ENCODE measurements around the gene MLANA. TPM values are rescaled to one million over a fixed set of nuclear protein-coding genes. Genes with fewer than 3 reads are reported as not detected.

Gene MLANA
- total and polyA plus RNA-seq, 4 donors, result 0.20 to 1.7 (median 0.69) TPM

DNA sequence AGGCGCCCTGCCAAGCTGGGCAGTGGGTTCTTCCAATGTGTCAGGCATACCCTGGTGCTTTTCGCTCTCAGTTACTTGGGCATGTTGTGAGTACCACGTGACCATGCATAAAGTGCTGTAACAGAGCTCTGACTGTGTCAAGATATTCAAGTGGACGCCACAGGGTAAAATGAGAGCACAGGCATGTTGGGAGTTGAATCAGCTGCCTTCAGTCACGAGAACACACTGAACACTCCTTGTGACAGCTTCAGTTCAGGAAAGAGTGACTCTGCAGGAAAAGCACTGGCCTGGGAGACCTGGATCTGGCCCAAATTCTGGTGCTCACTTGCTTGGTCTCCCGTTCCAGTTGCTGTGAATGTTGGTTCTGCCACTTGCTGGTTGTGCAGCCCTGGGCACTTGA, 5.1 kb downstream of the MLANA start:
- 82% methylated on average over 6 of the region's 6 CpGs for WGBS (ENCODE audit: insufficient coverage)
- DNase-seq (ENCODE audit: low read depth in 4 of 6, low spot score in 6 of 6), result peak in 1 of 6 donors; percentile 29
- Histone ChIP-seq H3K4me3 (ENCODE audit: low read depth, low read length) (no peak overlapping the region), H3K27ac (ENCODE audit: low read depth, low read length) (no peak overlapping the region), H3K27me3 (ENCODE audit: control insufficient read depth, insufficient read depth, low read length) (no peaks in the 10 kb centered on the region), H3K36me3 (ENCODE audit: control insufficient read depth, insufficient read depth, low read length) (peaks cover 3% of the 10 kb centered on the region), H3K4me1 (ENCODE audit: control insufficient read depth, insufficient read depth, low read length) (no peaks in the 10 kb centered on the region), H3K9me3 (ENCODE audit: control insufficient read depth, insufficient read depth, low read length) (no peaks in the 10 kb centered on the region)

DNA sequence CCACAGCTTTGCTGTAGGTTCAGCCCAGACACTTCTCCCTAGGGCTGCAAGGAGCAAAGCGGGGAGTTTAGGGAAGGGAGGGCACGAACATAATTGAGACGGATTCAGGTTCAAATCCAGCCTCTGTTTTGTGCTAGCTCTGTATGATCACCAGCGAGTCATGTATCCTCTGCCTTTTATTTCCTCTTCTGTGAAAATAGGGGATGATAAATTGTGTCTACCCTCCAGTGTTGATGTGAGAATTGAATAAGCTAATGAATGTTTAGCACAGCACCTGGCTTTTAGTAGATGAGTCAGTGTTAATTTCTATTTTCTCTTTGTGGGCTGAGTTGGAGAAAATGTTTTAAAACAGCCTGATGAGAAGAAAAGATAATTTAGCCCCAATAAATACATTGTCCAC, 6.2 kb downstream of the MLANA start:
- H3K4me3 ChIP-seq (ENCODE audit: low read depth, low read length), result no peak overlapping the region
- DNase-seq (ENCODE audit: low read depth in 4 of 6, low spot score in 6 of 6), result no peak
- H3K9me3 ChIP-seq (ENCODE audit: control insufficient read depth, insufficient read depth, low read length), result no peaks in the 10 kb centered on the region
- H3K4me1 ChIP-seq (ENCODE audit: control insufficient read depth, insufficient read depth, low read length), result no peaks in the 10 kb centered on the region
- H3K27me3 ChIP-seq (ENCODE audit: control insufficient read depth, insufficient read depth, low read length), result no peaks in the 10 kb centered on the region
- no peak overlapping the region for H3K27ac ChIP-seq (ENCODE audit: low read depth, low read length)
- H3K36me3 ChIP-seq (ENCODE audit: control insufficient read depth, insufficient read depth, low read length), result peaks cover 3% of the 10 kb centered on the region
- WGBS (ENCODE audit: insufficient coverage), result 94% methylated on average over 3 of the region's 4 CpGs

DNA sequence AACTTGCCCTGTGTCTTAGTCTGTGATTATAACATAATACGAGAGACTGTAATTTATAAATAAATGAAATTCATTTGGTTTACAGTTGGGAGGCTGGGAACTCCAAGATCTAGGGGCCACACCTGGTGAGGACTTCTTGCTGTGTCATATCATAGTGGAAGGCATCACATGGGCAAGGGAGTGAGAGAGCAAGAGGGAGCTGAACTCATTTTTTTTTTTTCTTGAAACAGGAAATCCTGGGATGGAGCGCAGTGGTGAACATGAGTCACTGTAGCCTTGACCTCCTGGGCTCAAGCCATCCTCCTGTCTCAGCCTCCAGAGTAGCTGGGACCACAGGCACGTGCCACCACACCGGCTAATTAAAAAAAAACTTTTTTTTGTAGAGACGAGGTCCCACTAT, 7.2 kb downstream of the MLANA start:
- DNase-seq (ENCODE audit: low read depth in 4 of 6, low spot score in 6 of 6), result no peak
- no peak overlapping the region for H3K27ac ChIP-seq (ENCODE audit: low read depth, low read length)
- no peaks in the 10 kb centered on the region for H3K27me3 ChIP-seq (ENCODE audit: control insufficient read depth, insufficient read depth, low read length)
- 94% methylated on average over 5 of the region's 5 CpGs for WGBS (ENCODE audit: insufficient coverage)
- H3K36me3 ChIP-seq (ENCODE audit: control insufficient read depth, insufficient read depth, low read length), result peaks cover 3% of the 10 kb centered on the region
- no peaks in the 10 kb centered on the region for H3K4me1 ChIP-seq (ENCODE audit: control insufficient read depth, insufficient read depth, low read length)
- no peak overlapping the region for H3K4me3 ChIP-seq (ENCODE audit: low read depth, low read length)
- no peaks in the 10 kb centered on the region for H3K9me3 ChIP-seq (ENCODE audit: control insufficient read depth, insufficient read depth, low read length)

DNA sequence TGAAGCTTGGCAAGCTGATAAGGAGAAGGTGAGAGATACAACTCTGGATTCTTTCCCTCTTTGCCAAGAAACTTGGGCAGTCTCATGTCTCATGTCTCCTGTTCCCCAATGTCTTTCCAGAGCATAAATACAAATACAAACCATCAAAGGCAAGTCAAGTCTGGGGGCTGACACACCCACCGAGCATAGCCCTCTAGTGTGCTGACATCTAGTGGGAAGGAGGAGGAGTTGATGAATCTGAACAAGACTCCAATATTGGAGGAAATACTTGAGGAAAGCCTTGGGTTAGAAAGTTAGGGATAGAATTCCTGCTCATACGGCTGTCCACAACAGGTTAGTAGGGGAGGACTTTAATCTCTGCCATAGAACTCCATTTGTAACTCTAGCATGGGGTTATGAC, 8.6 kb downstream of the MLANA start:
- no peaks in the 10 kb centered on the region for H3K9me3 ChIP-seq (ENCODE audit: control insufficient read depth, insufficient read depth, low read length)
- no peak overlapping the region for H3K4me3 ChIP-seq (ENCODE audit: low read depth, low read length)
- peaks cover 5% of the 10 kb centered on the region for H3K36me3 ChIP-seq (ENCODE audit: control insufficient read depth, insufficient read depth, low read length)
- no peak for DNase-seq (ENCODE audit: low read depth in 4 of 6, low spot score in 6 of 6)
- no CpG with 5 or more reads among the region's 2 CpGs for WGBS (ENCODE audit: insufficient coverage)
- no peaks in the 10 kb centered on the region for H3K27me3 ChIP-seq (ENCODE audit: control insufficient read depth, insufficient read depth, low read length)
- no peak overlapping the region for H3K27ac ChIP-seq (ENCODE audit: low read depth, low read length)
- H3K4me1 ChIP-seq (ENCODE audit: control insufficient read depth, insufficient read depth, low read length), result no peaks in the 10 kb centered on the region

DNA sequence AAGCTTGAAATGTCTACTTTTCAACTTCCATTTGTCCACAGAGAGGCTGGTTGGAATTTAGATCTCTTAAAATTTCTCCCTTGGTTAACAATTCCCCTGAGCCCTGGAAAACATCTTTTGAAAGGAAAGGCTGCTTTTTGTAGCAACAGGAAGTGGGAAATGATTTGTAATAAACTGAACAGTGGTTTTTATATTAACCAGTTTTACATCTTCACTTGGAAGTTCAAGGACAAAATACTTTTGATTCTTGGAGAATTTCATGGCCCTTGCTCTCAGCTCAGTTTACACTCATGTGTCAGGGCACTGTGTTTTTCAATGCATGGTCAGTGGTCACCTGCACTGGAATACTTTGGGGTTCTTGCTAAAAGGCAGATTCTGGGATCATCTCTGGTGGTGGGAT, 9.9 kb downstream of the MLANA start:
- no peaks in the 10 kb centered on the region for H3K27me3 ChIP-seq (ENCODE audit: control insufficient read depth, insufficient read depth, low read length)
- H3K36me3 ChIP-seq (ENCODE audit: control insufficient read depth, insufficient read depth, low read length), result peaks cover 5% of the 10 kb centered on the region
- peak in 1 of 6 donors; percentile 9 for DNase-seq (ENCODE audit: low read depth in 4 of 6, low spot score in 6 of 6)
- no peak overlapping the region for H3K4me3 ChIP-seq (ENCODE audit: low read depth, low read length)
- no peak overlapping the region for H3K27ac ChIP-seq (ENCODE audit: low read depth, low read length)
- H3K9me3 ChIP-seq (ENCODE audit: control insufficient read depth, insufficient read depth, low read length), result no peaks in the 10 kb centered on the region
- no peaks in the 10 kb centered on the region for H3K4me1 ChIP-seq (ENCODE audit: control insufficient read depth, insufficient read depth, low read length)

DNA sequence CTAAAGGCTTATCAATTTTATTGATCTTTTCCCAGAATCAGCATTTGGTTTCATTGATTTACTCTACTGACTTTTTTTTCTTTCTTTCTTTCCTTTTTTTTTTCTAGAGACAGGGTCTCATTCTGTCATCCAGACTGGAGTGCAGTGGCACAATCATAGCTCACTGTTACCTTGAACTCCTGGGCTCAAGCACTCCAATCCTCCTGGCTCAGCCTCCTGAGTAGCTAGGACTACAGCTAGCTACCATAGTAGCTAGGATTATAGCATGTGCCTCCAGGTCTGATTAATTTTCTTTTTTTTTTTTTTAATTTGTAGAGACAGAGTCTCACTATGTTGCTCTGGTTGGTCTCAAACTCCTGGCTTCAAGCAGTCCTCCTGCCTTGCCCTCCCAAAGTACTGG, 11.7 kb downstream of the MLANA start:
- Histone ChIP-seq H3K36me3 (ENCODE audit: control insufficient read depth, insufficient read depth, low read length) (peaks cover 2% of the 10 kb centered on the region), H3K4me1 (ENCODE audit: control insufficient read depth, insufficient read depth, low read length) (no peaks in the 10 kb centered on the region), H3K27ac (ENCODE audit: low read depth, low read length) (no peak overlapping the region), H3K27me3 (ENCODE audit: control insufficient read depth, insufficient read depth, low read length) (no peaks in the 10 kb centered on the region), H3K9me3 (ENCODE audit: control insufficient read depth, insufficient read depth, low read length) (no peaks in the 10 kb centered on the region), H3K4me3 (ENCODE audit: low read depth, low read length) (no peak overlapping the region)
- no peak for DNase-seq (ENCODE audit: low read depth in 4 of 6, low spot score in 6 of 6)

DNA sequence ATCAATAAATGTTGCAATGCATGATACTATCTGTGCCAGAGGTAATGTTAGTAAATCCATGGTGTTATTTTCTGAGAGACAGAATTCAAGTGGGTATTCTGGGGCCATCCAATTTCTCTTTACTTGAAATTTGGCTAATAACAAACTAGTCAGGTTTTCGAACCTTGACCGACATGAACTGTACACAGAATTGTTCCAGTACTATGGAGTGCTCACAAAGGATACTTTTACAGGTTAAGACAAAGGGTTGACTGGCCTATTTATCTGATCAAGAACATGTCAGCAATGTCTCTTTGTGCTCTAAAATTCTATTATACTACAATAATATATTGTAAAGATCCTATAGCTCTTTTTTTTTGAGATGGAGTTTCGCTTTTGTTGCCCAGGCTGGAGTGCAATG, 18.2 kb downstream of the MLANA start:
- WGBS (ENCODE audit: insufficient coverage), result 89% methylated on average over 2 of the region's 3 CpGs
- Histone ChIP-seq H3K4me3 (ENCODE audit: low read depth, low read length) (no peak overlapping the region), H3K36me3 (ENCODE audit: control insufficient read depth, insufficient read depth, low read length) (no peaks in the 10 kb centered on the region), H3K27me3 (ENCODE audit: control insufficient read depth, insufficient read depth, low read length) (no peaks in the 10 kb centered on the region), H3K27ac (ENCODE audit: low read depth, low read length) (no peak overlapping the region), H3K9me3 (ENCODE audit: control insufficient read depth, insufficient read depth, low read length) (no peaks in the 10 kb centered on the region), H3K4me1 (ENCODE audit: control insufficient read depth, insufficient read depth, low read length) (no peaks in the 10 kb centered on the region)
- no peak for DNase-seq (ENCODE audit: low read depth in 4 of 6, low spot score in 6 of 6)

DNA sequence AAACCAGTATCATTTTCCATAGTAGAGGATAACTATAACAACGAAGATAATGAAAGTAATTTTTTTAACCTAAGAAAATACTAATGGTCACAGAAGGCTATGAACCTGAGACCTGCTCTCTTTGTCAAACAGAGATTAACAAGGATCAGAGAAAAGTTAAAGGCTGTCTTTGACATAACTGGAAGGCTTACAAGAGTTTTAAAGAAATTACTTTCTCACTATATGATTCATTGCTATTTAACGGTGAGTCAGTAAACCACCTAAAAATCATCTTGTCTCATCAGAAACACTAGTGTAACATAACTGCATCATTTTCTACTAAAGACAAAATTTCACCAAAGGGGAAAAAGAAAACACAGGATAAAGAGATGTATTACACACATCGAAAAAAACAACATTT, 19.3 kb downstream of the MLANA start:
- WGBS (ENCODE audit: insufficient coverage), result no CpG with 5 or more reads among the region's 3 CpGs
- Histone ChIP-seq H3K36me3 (ENCODE audit: control insufficient read depth, insufficient read depth, low read length) (no peaks in the 10 kb centered on the region), H3K27ac (ENCODE audit: low read depth, low read length) (no peak overlapping the region), H3K4me3 (ENCODE audit: low read depth, low read length) (no peak overlapping the region), H3K9me3 (ENCODE audit: control insufficient read depth, insufficient read depth, low read length) (no peaks in the 10 kb centered on the region), H3K27me3 (ENCODE audit: control insufficient read depth, insufficient read depth, low read length) (no peaks in the 10 kb centered on the region), H3K4me1 (ENCODE audit: control insufficient read depth, insufficient read depth, low read length) (no peaks in the 10 kb centered on the region)
- no peak for DNase-seq (ENCODE audit: low read depth in 4 of 6, low spot score in 6 of 6)

DNA sequence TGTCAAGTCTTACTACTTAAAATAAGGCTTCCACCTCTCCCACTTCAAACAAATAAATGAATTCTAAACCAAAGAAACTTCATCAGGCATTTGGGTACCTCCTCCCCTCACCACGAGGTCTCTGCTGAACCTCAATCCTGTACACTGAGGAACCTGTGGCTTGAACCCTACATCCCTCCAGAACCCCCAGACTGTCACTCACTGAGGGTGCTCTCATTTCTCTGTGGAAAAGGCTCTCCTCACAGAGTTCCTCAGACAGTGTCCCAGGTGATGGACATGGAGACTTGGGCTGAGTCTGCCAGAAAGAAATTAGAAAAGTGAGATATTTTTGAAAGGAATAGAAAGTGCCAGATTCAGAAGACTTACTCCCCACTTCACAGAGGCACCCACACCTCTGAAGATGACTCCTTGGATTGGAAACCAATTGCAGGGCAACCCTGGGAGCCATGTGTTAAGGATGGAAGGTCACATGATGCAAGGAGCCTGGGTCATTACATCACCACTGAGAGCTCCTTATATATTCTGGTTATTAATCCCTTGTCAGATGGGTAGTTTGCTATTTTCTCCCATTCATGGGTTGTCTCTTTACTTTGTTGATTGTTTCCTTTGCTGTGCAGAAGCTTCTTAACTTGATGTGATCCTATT, 19.8 kb downstream of the MLANA start:
- Histone ChIP-seq H3K9me3 (ENCODE audit: control insufficient read depth, insufficient read depth, low read length) (no peaks in the 10 kb centered on the region), H3K27ac (ENCODE audit: low read depth, low read length) (no peak overlapping the region), H3K4me1 (ENCODE audit: control insufficient read depth, insufficient read depth, low read length) (no peaks in the 10 kb centered on the region), H3K27me3 (ENCODE audit: control insufficient read depth, insufficient read depth, low read length) (no peaks in the 10 kb centered on the region), H3K36me3 (ENCODE audit: control insufficient read depth, insufficient read depth, low read length) (no peaks in the 10 kb centered on the region), H3K4me3 (ENCODE audit: low read depth, low read length) (no peak overlapping the region)
- no peak for DNase-seq (ENCODE audit: low read depth in 4 of 6, low spot score in 6 of 6)
- 75% methylated on average over 1 of the region's 1 CpG for WGBS (ENCODE audit: insufficient coverage)

DNA sequence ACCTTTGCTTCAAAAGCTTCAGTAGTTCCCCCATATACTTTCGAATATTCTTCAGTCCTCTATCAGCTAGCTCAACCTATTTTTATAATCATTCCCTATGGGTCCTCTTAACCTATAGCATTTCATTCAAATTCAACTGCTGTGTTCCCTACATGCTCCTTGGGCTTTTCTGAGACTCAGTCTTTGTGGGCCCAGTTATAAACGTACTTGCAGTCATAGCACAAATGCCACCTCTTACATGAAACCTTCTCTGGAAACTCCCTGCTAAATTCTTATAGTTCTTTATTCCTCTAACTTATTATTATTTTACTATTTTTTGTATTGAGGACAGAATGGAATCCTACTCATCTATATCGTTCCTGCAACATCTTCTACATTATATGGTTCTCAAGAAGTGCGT, 24.7 kb downstream of the MLANA start:
- WGBS (ENCODE audit: insufficient coverage), result 81% methylated on average over 2 of the region's 4 CpGs
- H3K27me3 ChIP-seq (ENCODE audit: control insufficient read depth, insufficient read depth, low read length), result no peaks in the 10 kb centered on the region
- no peaks in the 10 kb centered on the region for H3K9me3 ChIP-seq (ENCODE audit: control insufficient read depth, insufficient read depth, low read length)
- no peak overlapping the region for H3K4me3 ChIP-seq (ENCODE audit: low read depth, low read length)
- no peak for DNase-seq (ENCODE audit: low read depth in 4 of 6, low spot score in 6 of 6)
- no peak overlapping the region for H3K27ac ChIP-seq (ENCODE audit: low read depth, low read length)
- H3K4me1 ChIP-seq (ENCODE audit: control insufficient read depth, insufficient read depth, low read length), result no peaks in the 10 kb centered on the region
- peaks cover 4% of the 10 kb centered on the region for H3K36me3 ChIP-seq (ENCODE audit: control insufficient read depth, insufficient read depth, low read length)

Measured in spinal cord (tissue), 10 donors.